ENCODE measurements around the gene NLRP12. TPM values are rescaled to one million over a fixed set of nuclear protein-coding genes. Genes with fewer than 3 reads are reported as not detected.

NLRP12 gene
- total RNA-seq, 2 donors from 2014 or later, result 0.97 TPM; not detected in 1

DNA sequence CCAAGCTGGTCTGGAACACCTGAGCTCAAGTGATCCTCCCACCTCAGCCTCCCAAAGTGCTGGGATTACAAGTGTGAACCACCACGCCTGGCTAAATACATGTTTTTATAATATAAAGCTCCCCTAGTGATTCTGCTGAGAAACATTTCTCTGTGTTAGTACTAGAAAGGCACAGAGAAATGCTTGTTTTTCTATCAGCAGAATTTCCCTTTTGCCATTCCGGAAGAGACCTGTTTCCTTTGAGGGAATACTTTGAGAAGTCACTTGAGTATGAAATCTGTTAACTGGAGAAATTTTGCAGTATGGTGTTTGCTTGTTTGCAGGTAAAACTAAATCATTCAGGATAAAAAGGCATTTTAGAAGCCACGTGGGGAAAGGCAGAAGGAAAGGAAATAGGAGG is 4.4 kb upstream of the NLRP12 start:
- H3K9me3 ChIP-seq, result no peaks in the 10 kb centered on the region
- H3K4me1 ChIP-seq (replicated peaks), result no peaks in the 10 kb centered on the region
- H3K27ac ChIP-seq, result no peak overlapping the region
- TF ChIP-seq, protein P1, sequence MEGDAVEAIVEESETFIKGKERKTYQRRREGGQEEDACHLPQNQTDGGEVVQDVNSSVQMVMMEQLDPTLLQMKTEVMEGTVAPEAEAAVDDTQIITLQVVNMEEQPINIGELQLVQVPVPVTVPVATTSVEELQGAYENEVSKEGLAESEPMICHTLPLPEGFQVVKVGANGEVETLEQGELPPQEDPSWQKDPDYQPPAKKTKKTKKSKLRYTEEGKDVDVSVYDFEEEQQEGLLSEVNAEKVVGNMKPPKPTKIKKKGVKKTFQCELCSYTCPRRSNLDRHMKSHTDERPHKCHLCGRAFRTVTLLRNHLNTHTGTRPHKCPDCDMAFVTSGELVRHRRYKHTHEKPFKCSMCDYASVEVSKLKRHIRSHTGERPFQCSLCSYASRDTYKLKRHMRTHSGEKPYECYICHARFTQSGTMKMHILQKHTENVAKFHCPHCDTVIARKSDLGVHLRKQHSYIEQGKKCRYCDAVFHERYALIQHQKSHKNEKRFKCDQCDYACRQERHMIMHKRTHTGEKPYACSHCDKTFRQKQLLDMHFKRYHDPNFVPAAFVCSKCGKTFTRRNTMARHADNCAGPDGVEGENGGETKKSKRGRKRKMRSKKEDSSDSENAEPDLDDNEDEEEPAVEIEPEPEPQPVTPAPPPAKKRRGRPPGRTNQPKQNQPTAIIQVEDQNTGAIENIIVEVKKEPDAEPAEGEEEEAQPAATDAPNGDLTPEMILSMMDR (IDR thresholded peaks at IDR 0.05), result no peak
- TF ChIP-seq POLR2A (IDR thresholded peaks at IDR 0.05) (no peak), POLR2AphosphoS5 (IDR thresholded peaks at IDR 0.05) (no peak)
- 67% methylated on average over 3 of the region's 3 CpGs for WGBS
- DNase-seq (ENCODE audit: low spot score), result no peak
- H3K27me3 ChIP-seq (replicated peaks; ENCODE audit: insufficient read depth), result peaks cover 8% of the 10 kb centered on the region
- no peaks in the 10 kb centered on the region for H3K36me3 ChIP-seq
- intact Hi-C loops (cut with DNase I), result no loop called here
- no peak overlapping the region for H3K4me3 ChIP-seq

DNA sequence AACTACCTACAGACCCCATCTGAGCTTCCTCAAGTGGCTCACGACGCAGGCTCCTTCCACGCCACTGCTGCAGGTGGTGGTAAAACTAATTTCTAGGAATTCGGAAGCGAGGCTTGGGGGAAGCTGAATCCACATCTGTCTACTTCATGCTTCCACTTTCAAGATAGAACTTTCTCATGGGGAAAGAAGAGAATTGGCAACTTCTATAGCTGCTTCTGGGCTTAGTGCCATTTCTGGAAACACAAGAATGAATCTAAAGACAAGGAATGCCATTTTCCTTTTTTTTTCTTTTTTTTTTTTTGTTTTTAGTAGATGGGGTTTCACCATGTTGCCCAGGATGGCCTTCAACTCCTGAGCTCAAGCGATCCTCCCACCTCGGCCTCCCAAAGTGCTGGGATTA is 2.8 kb upstream of the NLRP12 start:
- no peaks in the 10 kb centered on the region for H3K4me1 ChIP-seq (replicated peaks)
- TF ChIP-seq POLR2AphosphoS5 (IDR thresholded peaks at IDR 0.05) (no peak), POLR2A (IDR thresholded peaks at IDR 0.05) (no peak)
- TF ChIP-seq, protein P1 (IDR thresholded peaks at IDR 0.05), result no peak
- intact Hi-C loops (cut with DNase I), result no loop called here

DNA sequence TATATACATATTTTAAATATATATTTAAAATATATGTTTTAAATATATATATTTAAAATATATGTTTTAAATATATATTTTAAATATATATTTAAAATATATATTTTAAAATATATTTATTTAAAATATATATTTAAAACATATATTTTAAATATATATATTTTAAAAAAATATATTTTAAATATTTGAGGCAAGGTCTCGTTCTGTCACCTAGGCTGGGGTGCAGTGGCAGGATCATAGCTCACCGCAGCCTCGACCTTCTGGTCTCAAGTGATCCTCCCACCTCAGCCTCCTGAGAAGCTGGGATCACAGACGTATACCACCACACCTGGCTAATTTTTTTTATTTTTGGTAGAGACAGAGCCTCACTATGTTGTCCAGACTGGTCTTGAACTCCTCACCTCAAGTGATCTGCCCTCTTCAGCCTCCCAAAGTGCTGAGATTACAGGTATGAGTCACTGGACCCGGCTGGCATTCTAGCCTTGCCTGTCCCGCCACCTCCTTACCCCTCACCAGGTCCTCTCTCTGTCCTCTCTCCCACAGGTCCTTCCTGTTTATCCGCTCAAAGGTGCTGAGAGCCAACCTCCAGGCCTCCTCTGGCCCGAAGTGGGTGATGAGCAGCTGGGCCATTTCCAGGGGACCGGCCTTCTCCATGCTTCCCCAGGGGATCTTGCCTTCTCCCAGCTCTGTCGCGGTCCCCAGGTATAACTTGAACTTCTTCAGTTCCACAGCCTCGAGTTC is 564 bp downstream of the NLRP12 start:
- Histone ChIP-seq H3K36me3 (no peaks in the 10 kb centered on the region), H3K4me1 (replicated peaks) (no peaks in the 10 kb centered on the region), H3K9me3 (no peaks in the 10 kb centered on the region), H3K27ac (no peak overlapping the region), H3K27me3 (replicated peaks; ENCODE audit: insufficient read depth) (no peaks in the 10 kb centered on the region), H3K4me3 (no peak overlapping the region)
- no peak for TF ChIP-seq POLR2A (IDR thresholded peaks at IDR 0.05)
- no peak for TF ChIP-seq POLR2AphosphoS5 (IDR thresholded peaks at IDR 0.05)
- TF ChIP-seq, protein P1 (IDR thresholded peaks at IDR 0.05), result no peak
- no peak for DNase-seq (ENCODE audit: low spot score)
- intact Hi-C loops (cut with DNase I), result no loop called here
- WGBS, result 75% methylated on average over 12 of the region's 12 CpGs

More for the DNA sequence above, 2.8 kb upstream of the NLRP12 start:
- H3K27ac ChIP-seq, result no peak overlapping the region
- no peaks in the 10 kb centered on the region for H3K9me3 ChIP-seq
- WGBS, result 76% methylated on average over 7 of the region's 7 CpGs
- H3K4me3 ChIP-seq, result no peak overlapping the region
- H3K36me3 ChIP-seq, result no peaks in the 10 kb centered on the region
- peaks cover 8% of the 10 kb centered on the region for H3K27me3 ChIP-seq (replicated peaks; ENCODE audit: insufficient read depth)
- DNase-seq (ENCODE audit: low spot score), result no peak

DNA sequence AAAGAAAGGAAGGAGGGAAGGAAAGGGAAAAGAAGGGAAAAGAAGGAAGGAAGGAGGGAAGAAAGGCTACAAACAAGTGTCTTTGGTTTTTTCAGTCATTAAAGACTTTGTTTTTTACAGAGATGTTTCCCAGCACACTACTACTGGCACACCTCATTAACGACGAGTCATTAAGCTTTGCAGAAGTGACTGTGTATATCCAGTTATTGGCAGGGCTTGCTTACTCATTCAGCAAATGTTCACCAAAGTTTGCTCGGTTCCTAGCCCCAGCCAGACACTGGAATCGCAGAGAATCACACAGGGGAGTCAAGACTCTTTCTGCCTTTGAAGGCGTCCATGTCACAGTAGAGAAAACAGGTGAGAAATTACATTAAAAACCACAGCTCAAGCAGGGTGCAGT is 4.3 kb downstream of the NLRP12 start:
- H3K27me3 ChIP-seq (replicated peaks; ENCODE audit: insufficient read depth), result no peaks in the 10 kb centered on the region
- TF ChIP-seq, protein P1 (IDR thresholded peaks at IDR 0.05), result no peak
- TF ChIP-seq POLR2A (IDR thresholded peaks at IDR 0.05), result no peak
- no peak for TF ChIP-seq POLR2AphosphoS5 (IDR thresholded peaks at IDR 0.05)
- H3K9me3 ChIP-seq, result no peaks in the 10 kb centered on the region
- no peaks in the 10 kb centered on the region for H3K36me3 ChIP-seq
- no peak for DNase-seq (ENCODE audit: low spot score)
- H3K4me3 ChIP-seq, result no peak overlapping the region
- intact Hi-C loops (cut with DNase I), result no loop called here
- H3K27ac ChIP-seq, result no peak overlapping the region
- 73% methylated on average over 5 of the region's 5 CpGs for WGBS
- no peaks in the 10 kb centered on the region for H3K4me1 ChIP-seq (replicated peaks)

DNA sequence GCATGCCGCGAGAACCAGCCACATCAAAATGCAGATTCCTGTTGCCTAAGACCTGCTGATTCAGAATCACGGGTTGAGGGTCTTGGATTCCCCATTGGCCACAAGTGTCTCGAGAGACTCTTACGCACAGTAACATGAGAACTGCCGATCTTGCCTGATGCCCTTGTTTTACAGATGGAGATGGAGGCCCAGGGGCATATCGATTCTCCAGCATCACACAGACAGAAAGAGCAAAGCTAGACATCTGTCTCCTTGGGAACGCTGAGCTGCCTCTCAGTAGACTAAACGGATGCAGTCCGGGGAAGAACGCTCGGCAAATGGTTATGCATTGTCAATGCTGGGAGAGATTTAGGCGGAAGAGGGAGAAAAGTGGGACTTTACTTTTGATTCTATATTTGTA is 5.4 kb downstream of the NLRP12 start:
- 84% methylated on average over 13 of the region's 13 CpGs for WGBS
- intact Hi-C loops (cut with DNase I), result no loop called here
- no peaks in the 10 kb centered on the region for H3K9me3 ChIP-seq
- no peak overlapping the region for H3K27ac ChIP-seq
- no peaks in the 10 kb centered on the region for H3K36me3 ChIP-seq
- H3K4me3 ChIP-seq, result no peak overlapping the region
- DNase-seq (ENCODE audit: low spot score), result no peak
- H3K27me3 ChIP-seq (replicated peaks; ENCODE audit: insufficient read depth), result no peaks in the 10 kb centered on the region
- H3K4me1 ChIP-seq (replicated peaks), result no peaks in the 10 kb centered on the region
- TF ChIP-seq POLR2AphosphoS5 (IDR thresholded peaks at IDR 0.05), result no peak
